ACC112 (cell line): Measurements from ENCODE around the gene FAR2.

ENCODE experiments used
- H2AFZ ChIP-seq: fragments of 200-600 bp; sonication (generic); one replicate; pipeline ENCODE4 v1.6.0; 2017; ENCODE audit warnings: antibody characterized with exemption, low read length; ENCODE audit not compliant: unreplicated experiment
- H3K27ac ChIP-seq: fragments of 200-600 bp; sonication (generic); 2 replicates; pipeline ENCODE4 v1.5.1; 2014; ENCODE audit warnings: low read depth, mild to moderate bottlenecking, antibody characterized with exemption, low read length, moderate library complexity
- H3K27me3 ChIP-seq: fragments of 200-600 bp; sonication (generic); 2 replicates; pipeline ENCODE4 v1.6.1; 2014; ENCODE audit warnings: mild to moderate bottlenecking, antibody characterized with exemption, low read length, moderate library complexity, mixed read lengths; ENCODE audit not compliant: insufficient read depth
- H3K36me3 ChIP-seq: fragments of 200-600 bp; sonication (generic); 2 replicates; pipeline ENCODE4 v1.6.1; 2016; ENCODE audit warnings: mild to moderate bottlenecking, antibody characterized with exemption, low read length, moderate library complexity, mixed read lengths; ENCODE audit not compliant: insufficient read depth
- H3K4me1 ChIP-seq: fragments of 200-600 bp; sonication (generic); one replicate; pipeline ENCODE4 v1.6.1; 2016; ENCODE audit warnings: low read length, mixed read lengths; ENCODE audit not compliant: insufficient read depth, unreplicated experiment, control insufficient read depth
- H3K4me3 ChIP-seq: fragments of 200-600 bp; sonication (generic); 2 replicates; pipeline ENCODE4 v1.5.1; 2014; ENCODE audit warnings: mild to moderate bottlenecking, low read depth, low read length
- H3K79me2 ChIP-seq: fragments of 200-600 bp; sonication (generic); one replicate; pipeline ENCODE4 v1.6.0; 2016; ENCODE audit warnings: low read length; ENCODE audit not compliant: control insufficient read depth, unreplicated experiment, insufficient read depth

FAR2 gene

GRCh38 chr12:29234965-29235626, 86.0 kb downstream of the FAR2 start:
- Histone ChIP-seq H3K4me1 (peaks cover 24% of the 10 kb centered on the region), H3K27ac (no peak overlapping the region), H2AFZ (no peak overlapping the region), H3K27me3 (no peaks in the 10 kb centered on the region), H3K79me2 (no peaks in the 10 kb centered on the region), H3K4me3 (no peak overlapping the region), H3K36me3 (no peaks in the 10 kb centered on the region)

DNA sequence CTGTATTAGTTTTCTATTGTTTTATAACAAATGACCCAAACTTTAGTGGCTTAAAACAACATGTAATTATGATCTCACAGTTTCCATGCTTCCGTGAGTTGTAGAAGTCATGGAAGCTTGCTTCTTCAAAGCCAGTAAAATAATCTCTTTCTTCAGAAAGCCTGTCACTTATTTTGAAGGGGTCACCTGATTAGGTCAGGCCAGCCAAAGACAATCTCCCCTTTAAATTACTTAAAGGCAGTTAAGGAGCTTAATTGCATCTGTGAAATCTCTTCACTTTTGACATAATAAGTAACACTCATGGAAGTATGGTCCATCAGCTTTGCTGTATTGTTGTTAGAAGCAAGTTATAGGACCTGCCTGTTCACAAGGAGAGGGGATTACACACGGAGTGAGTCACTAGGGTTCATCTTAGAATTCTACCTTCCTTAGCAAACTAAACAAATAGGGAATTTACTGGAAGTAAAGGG, 89.8 kb downstream of the FAR2 start:
- Histone ChIP-seq H2AFZ (no peak overlapping the region), H3K79me2 (no peaks in the 10 kb centered on the region), H3K27me3 (no peaks in the 10 kb centered on the region), H3K4me3 (no peak overlapping the region), H3K4me1 (peaks cover 54% of the 10 kb centered on the region), H3K27ac (no peak overlapping the region), H3K36me3 (no peaks in the 10 kb centered on the region)

- H3K4me3 ChIP-seq, result no peak overlapping the region
- H3K4me1 ChIP-seq, result peaks cover 56% of the 10 kb centered on the region
- no peak overlapping the region for H2AFZ ChIP-seq
- H3K27me3 ChIP-seq, result no peaks in the 10 kb centered on the region
- H3K36me3 ChIP-seq, result no peaks in the 10 kb centered on the region
- no peak overlapping the region for H3K27ac ChIP-seq
- no peaks in the 10 kb centered on the region for H3K79me2 ChIP-seq
Measured at GRCh38 chr12:29239336-29239735, 90.3 kb downstream of the FAR2 start.

DNA sequence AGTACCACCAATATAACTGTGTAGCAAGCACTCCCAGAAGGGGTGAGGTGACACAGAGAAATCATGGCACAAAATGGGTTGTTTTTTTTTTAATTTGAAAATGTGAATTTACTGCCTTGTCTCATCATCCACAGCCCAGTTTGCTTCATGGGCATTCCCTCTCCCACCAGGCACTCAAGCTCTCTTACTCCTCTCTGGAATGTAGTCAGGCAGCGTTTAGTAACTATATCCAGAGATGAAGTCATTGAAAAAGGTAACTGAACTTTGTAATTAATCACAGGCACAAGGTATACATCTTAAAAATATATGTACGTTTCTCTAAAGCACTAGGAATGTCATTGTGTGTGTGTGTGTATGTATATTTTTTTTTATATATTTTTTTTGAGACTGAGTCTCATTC, 91.4 kb downstream of the FAR2 start:
- Histone ChIP-seq H3K79me2 (no peaks in the 10 kb centered on the region), H3K27me3 (no peaks in the 10 kb centered on the region), H2AFZ (no peak overlapping the region), H3K27ac (no peak overlapping the region), H3K4me1 (peaks cover 51% of the 10 kb centered on the region), H3K36me3 (no peaks in the 10 kb centered on the region), H3K4me3 (no peak overlapping the region)

- H3K4me3 ChIP-seq, result peak overlapping the region; percentile 34; the same call in 1 of the 2 replicates
- no peaks in the 10 kb centered on the region for H3K27me3 ChIP-seq
- no peaks in the 10 kb centered on the region for H3K79me2 ChIP-seq
- no peaks in the 10 kb centered on the region for H3K36me3 ChIP-seq
- H3K4me1 ChIP-seq, result peaks cover 50% of the 10 kb centered on the region
- H2AFZ ChIP-seq, result peak overlapping the region; percentile 11
- H3K27ac ChIP-seq, result peak overlapping the region; percentile 62
Measured at GRCh38 chr12:29241821-29242591, 92.9 kb downstream of the FAR2 start.

DNA sequence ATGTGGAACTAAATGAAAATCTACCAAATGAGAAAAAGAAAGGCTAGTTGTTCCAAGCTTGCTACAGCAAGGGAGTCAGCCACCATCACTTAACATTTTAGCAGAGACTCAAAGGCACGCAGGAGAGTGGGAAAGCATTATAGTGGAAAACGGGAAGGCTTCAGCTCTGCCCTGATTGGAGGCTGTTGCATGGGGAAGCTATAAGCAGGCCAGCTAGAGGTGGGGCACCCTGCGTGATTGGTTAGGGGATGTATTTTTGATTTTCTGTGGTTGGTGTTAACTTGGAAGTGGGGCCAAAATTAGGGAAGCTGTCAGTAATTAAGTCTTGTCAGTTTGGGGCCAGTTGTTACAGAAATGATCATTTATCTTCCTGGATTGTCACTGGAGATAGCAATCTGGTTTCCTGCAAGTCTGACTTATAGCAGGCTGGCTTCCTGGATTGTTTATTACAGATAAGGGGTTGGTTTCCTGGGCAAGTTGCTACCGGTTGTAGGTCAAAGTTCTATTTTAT, 93.9 kb downstream of the FAR2 start:
- peaks cover 50% of the 10 kb centered on the region for H3K4me1 ChIP-seq
- no peaks in the 10 kb centered on the region for H3K27me3 ChIP-seq
- H3K79me2 ChIP-seq, result no peaks in the 10 kb centered on the region
- peak overlapping the region; percentile 62; the same call in 1 of the 2 replicates for H3K27ac ChIP-seq
- no peaks in the 10 kb centered on the region for H3K36me3 ChIP-seq
- no peak overlapping the region for H3K4me3 ChIP-seq
- peak overlapping the region; percentile 24 for H2AFZ ChIP-seq

- no peak overlapping the region for H3K27ac ChIP-seq
- H3K4me3 ChIP-seq, result no peak overlapping the region
- no peaks in the 10 kb centered on the region for H3K36me3 ChIP-seq
- H3K4me1 ChIP-seq, result peaks cover 44% of the 10 kb centered on the region
- no peaks in the 10 kb centered on the region for H3K27me3 ChIP-seq
- no peaks in the 10 kb centered on the region for H3K79me2 ChIP-seq
- H2AFZ ChIP-seq, result no peak overlapping the region
Measured at GRCh38 chr12:29244159-29244765, 95.2 kb downstream of the FAR2 start.

DNA sequence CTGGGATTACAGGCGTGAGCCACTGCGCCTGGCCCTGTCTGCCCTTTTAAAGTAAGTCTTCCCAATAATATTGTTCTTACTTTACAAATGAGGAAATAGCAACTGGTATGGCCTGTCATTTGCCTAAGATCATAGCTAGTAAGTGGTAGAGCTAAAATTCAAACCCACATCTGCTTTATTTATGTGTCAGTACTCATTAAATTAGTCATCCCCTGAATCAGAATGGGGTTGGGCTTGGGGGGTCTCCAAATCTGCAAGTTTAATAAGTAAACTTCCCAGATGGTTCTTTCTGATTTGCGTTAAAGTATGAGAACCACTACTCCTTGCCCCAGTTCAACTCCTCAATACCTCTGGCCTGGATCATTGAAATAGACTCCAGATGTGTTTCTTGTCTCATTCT, 96.2 kb downstream of the FAR2 start:
- H2AFZ ChIP-seq, result no peak overlapping the region
- H3K27me3 ChIP-seq, result no peaks in the 10 kb centered on the region
- no peak overlapping the region for H3K27ac ChIP-seq
- H3K4me3 ChIP-seq, result no peak overlapping the region
- no peaks in the 10 kb centered on the region for H3K79me2 ChIP-seq
- peaks cover 34% of the 10 kb centered on the region for H3K4me1 ChIP-seq
- H3K36me3 ChIP-seq, result no peaks in the 10 kb centered on the region

DNA sequence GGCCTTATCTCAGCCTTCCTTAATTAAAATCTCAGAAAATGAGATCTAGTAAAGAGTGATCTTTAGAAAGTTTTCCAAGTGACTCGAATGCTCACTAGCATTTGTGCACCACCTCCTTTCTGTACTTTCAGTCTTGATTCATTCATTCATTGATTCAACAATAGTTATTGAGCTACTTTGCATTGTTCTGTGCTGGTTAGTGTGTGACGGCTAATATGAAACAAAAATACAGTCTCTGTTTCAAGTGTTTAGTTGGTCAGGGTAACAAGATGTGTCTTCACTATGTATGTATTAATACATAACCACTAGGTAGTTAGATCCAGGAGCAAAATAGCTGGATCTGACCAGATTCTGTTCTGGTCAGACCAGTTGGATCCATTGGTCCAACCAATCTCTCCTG, 100.9 kb downstream of the FAR2 start:
- no peak overlapping the region for H3K27ac ChIP-seq
- no peaks in the 10 kb centered on the region for H3K79me2 ChIP-seq
- H3K4me1 ChIP-seq, result peaks cover 4% of the 10 kb centered on the region
- no peaks in the 10 kb centered on the region for H3K36me3 ChIP-seq
- H3K4me3 ChIP-seq, result no peak overlapping the region
- no peaks in the 10 kb centered on the region for H3K27me3 ChIP-seq
- no peak overlapping the region for H2AFZ ChIP-seq

DNA sequence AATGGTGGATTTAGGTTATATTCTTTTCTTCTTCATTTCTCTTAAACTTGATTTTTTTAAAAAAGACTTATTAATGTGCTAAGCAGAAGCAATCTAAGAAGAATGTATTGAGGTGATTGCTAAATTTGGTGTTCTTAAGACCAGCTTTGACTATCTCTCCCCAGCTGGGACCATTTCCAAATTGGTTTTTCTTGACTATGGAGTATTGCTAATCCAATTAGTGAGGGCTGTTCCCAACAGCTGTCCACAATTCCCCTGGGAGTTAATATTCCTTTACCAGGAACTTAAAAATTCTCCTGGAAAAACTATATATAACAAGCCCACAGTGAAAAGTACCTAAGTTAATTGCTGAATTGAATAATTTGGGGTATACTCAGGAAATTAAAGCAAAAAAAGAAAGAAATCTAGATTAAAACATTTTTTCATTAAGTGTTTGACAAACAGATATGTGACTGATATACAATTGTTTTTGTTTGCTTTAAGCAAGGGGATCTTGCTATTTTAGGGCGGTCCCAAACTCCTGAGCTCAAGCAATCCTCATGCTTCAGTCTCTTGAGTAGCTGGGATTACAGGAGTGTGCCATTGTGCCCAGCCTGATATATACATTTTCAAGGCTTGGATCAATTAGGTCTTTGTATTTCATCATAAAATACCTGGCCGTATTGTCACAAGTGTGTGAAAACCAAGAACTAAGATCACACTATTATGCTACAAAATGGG, 105.0 kb downstream of the FAR2 start:
- Histone ChIP-seq H3K27ac (no peak overlapping the region), H3K27me3 (no peaks in the 10 kb centered on the region)

More for the DNA sequence above, 105.0 kb downstream of the FAR2 start:
- Histone ChIP-seq H2AFZ (no peak overlapping the region), H3K4me1 (no peaks in the 10 kb centered on the region), H3K36me3 (no peaks in the 10 kb centered on the region), H3K4me3 (no peak overlapping the region), H3K79me2 (no peaks in the 10 kb centered on the region)
